ENCODE data around the gene FHAD1.
"Not testable (repeated sequence)": the region's sequence is repeated elsewhere in the genome, so short reads cannot be mapped to it uniquely, and the experiment has no call there.

The FHAD1 gene

DNA sequence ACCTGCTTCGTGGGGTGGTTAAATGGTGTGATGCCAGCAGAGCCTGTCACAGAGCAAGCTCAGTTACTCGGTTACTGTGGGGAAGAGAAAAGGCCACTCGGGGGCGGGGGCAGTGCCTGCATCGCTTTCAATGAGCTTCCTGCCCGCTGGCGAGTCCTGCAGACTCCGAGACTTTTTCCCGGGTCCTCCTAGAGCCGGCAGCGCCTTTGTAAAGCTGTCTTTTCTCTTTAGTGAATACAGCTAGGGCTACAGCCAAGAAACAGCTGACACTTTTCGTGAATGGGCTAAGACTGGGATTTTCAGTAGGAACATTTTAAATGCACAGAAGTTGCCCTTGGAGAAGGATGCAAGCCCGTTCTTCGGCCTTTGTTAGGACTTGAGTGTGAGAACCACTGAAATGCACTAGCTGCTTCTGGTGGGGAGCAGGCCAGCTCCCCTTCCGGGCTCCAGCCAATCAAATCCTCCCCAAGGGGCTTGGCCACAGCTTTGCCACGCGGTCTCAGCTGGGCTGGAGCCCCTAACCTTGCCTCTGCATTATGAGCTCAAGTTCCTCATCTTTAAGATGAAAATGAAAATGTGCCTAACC is 139.2 kb downstream of the FHAD1 start:
- Histone ChIP-seq H3K79me2 (ENCODE audit: control insufficient read depth, low read length) (no peaks in the 10 kb centered on the region), H3F3A (ENCODE audit: control insufficient read depth, insufficient read depth) (no peaks in the 10 kb centered on the region), H3K27ac (ENCODE audit: low read depth, low read length) (no peak overlapping the region), H3K4me3 (ENCODE audit: low read length) (no peak overlapping the region), H3K4me1 (ENCODE audit: control insufficient read depth, low read length) (no peaks in the 10 kb centered on the region), H4K20me1 (ENCODE audit: control insufficient read depth, insufficient read depth, low read depth, low read length) (no peaks in the 10 kb centered on the region), H3K36me3 (ENCODE audit: control insufficient read depth, low read length) (no peaks in the 10 kb centered on the region), H3K27me3 (ENCODE audit: control insufficient read depth, low read length) (peaks cover 25% of the 10 kb centered on the region), H3K9me3 (ENCODE audit: control insufficient read depth, insufficient read depth, low read length) (no peaks in the 10 kb centered on the region), H3K4me2 (ENCODE audit: low read length) (no peak overlapping the region), H3K9me2 (replicated peaks; ENCODE audit: control insufficient read depth, low read length) (no peaks in the 10 kb centered on the region)
- TF ChIP-seq, protein P1, sequence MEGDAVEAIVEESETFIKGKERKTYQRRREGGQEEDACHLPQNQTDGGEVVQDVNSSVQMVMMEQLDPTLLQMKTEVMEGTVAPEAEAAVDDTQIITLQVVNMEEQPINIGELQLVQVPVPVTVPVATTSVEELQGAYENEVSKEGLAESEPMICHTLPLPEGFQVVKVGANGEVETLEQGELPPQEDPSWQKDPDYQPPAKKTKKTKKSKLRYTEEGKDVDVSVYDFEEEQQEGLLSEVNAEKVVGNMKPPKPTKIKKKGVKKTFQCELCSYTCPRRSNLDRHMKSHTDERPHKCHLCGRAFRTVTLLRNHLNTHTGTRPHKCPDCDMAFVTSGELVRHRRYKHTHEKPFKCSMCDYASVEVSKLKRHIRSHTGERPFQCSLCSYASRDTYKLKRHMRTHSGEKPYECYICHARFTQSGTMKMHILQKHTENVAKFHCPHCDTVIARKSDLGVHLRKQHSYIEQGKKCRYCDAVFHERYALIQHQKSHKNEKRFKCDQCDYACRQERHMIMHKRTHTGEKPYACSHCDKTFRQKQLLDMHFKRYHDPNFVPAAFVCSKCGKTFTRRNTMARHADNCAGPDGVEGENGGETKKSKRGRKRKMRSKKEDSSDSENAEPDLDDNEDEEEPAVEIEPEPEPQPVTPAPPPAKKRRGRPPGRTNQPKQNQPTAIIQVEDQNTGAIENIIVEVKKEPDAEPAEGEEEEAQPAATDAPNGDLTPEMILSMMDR (IDR thresholded peaks at IDR 0.05; ENCODE audit: low read depth, low read length, poor library complexity, severe bottlenecking): no peak
- TF ChIP-seq EZH2phosphoT487 (IDR thresholded peaks at IDR 0.05; ENCODE audit: borderline replicate concordance, low read length): no peak

DNA sequence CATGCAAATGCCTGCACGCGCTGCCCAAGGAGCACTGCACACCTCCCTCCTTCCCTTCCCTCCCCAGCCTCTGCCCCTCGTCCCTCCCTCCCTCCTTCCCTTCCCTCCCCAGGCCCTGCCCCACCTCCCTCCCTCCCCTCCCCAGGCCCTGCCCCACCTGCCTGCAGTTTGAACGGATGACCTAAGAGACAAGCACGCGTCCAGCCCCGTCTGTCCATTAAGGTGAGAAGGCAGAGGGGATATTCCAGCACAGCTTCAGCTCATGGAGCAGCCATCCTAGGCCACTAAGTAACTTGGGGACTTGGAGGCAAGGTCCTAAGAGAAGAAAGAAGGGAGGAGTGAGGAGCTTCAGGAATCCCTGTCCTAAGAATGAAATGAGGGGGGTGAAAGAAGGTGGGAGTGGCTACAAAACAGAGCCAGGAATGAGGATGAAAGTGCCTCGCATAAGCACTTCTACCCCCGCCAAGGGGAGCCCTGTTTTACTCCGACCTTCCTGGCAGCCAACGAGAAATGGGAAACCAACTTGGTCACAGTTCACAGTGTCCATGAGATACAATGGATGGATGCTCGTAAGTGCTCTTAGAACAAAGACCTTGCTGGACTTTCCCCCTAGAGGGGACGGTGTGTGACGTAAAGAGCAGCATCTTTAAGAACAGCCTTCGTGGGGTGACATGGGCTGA is 141.3 kb downstream of the FHAD1 start:
- no peak overlapping the region for H3K4me3 ChIP-seq (ENCODE audit: low read length)
- no peak overlapping the region for H3K4me2 ChIP-seq (ENCODE audit: low read length)
- H3K4me1 ChIP-seq (ENCODE audit: control insufficient read depth, low read length): no peaks in the 10 kb centered on the region
- no peaks in the 10 kb centered on the region for H3K36me3 ChIP-seq (ENCODE audit: control insufficient read depth, low read length)
- no peaks in the 10 kb centered on the region for H4K20me1 ChIP-seq (ENCODE audit: control insufficient read depth, insufficient read depth, low read depth, low read length)
- no peaks in the 10 kb centered on the region for H3K9me3 ChIP-seq (ENCODE audit: control insufficient read depth, insufficient read depth, low read length)
- H3K27me3 ChIP-seq (ENCODE audit: control insufficient read depth, low read length): peaks cover 25% of the 10 kb centered on the region
- no peak overlapping the region for H3K27ac ChIP-seq (ENCODE audit: low read depth, low read length)
- no peaks in the 10 kb centered on the region for H3K9me2 ChIP-seq (replicated peaks; ENCODE audit: control insufficient read depth, low read length)
- H3K79me2 ChIP-seq (ENCODE audit: control insufficient read depth, low read length): no peaks in the 10 kb centered on the region
- H3F3A ChIP-seq (ENCODE audit: control insufficient read depth, insufficient read depth): no peaks in the 10 kb centered on the region
- TF ChIP-seq, protein P1 (IDR thresholded peaks at IDR 0.05; ENCODE audit: low read depth, low read length, poor library complexity, severe bottlenecking): no peak
- TF ChIP-seq EZH2phosphoT487 (IDR thresholded peaks at IDR 0.05; ENCODE audit: borderline replicate concordance, low read length): no peak

DNA sequence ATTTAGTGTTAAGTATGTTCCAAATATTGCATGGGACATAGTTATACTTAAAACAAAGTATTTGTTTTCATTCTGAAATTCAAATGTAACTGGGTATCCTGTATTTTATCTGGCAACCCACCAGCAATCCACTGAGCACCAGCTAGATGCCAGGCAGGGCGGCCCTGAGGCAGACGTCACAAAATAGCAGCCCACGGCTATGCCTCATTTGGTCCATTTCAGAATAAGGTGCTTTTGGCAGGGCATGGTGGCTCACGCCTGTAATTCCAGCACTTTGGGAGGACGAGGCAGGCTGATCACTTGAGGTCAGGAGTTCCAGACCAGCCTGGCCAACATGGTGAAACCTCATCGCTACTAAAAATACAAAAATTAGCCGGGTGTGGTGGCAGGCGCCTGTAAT is 142.8 kb downstream of the FHAD1 start:
- not testable (repeated sequence) for H3K4me1 ChIP-seq (ENCODE audit: control insufficient read depth, low read length); H3K36me3 ChIP-seq (ENCODE audit: control insufficient read depth, low read length); H3F3A ChIP-seq (ENCODE audit: control insufficient read depth, insufficient read depth); H3K4me3 ChIP-seq (ENCODE audit: low read length); H3K79me2 ChIP-seq (ENCODE audit: control insufficient read depth, low read length); H4K20me1 ChIP-seq (ENCODE audit: control insufficient read depth, insufficient read depth, low read depth, low read length); H3K9me3 ChIP-seq (ENCODE audit: control insufficient read depth, insufficient read depth, low read length); H3K4me2 ChIP-seq (ENCODE audit: low read length); H3K27ac ChIP-seq (ENCODE audit: low read depth, low read length); H3K9me2 ChIP-seq (replicated peaks; ENCODE audit: control insufficient read depth, low read length)
- peaks cover 20% of the 10 kb centered on the region for H3K27me3 ChIP-seq (ENCODE audit: control insufficient read depth, low read length)

DNA sequence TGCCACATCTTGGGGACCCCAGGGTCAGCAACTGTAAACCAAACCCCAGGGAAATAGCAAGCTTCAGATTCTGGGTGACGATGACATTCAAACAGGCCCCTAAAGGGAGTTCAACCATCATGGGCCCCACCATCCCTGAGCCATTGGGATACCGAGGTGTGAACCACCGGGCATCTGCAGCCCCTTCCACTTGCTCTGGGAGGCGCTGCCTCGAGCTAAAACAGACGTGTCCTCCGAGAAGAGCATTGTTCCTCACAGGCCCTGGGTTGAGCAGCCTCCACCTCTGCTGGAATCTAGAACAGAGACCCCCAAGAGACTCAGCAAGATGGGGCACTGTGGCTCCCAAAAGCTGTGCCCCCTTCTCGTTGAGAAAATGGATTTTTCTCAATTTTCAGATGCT is 143.6 kb downstream of the FHAD1 start:
- TF ChIP-seq, protein P1 (IDR thresholded peaks at IDR 0.05; ENCODE audit: low read depth, low read length, poor library complexity, severe bottlenecking): no peak
- TF ChIP-seq EZH2phosphoT487 (IDR thresholded peaks at IDR 0.05; ENCODE audit: borderline replicate concordance, low read length): no peak
- Histone ChIP-seq H3K4me3 (ENCODE audit: low read length) (no peak overlapping the region), H3K4me1 (ENCODE audit: control insufficient read depth, low read length) (no peaks in the 10 kb centered on the region), H3K36me3 (ENCODE audit: control insufficient read depth, low read length) (no peaks in the 10 kb centered on the region), H3F3A (ENCODE audit: control insufficient read depth, insufficient read depth) (no peaks in the 10 kb centered on the region), H3K27ac (ENCODE audit: low read depth, low read length) (no peak overlapping the region), H3K4me2 (ENCODE audit: low read length) (no peak overlapping the region), H3K79me2 (ENCODE audit: control insufficient read depth, low read length) (no peaks in the 10 kb centered on the region), H3K27me3 (ENCODE audit: control insufficient read depth, low read length) (peaks cover 11% of the 10 kb centered on the region), H3K9me2 (replicated peaks; ENCODE audit: control insufficient read depth, low read length) (no peaks in the 10 kb centered on the region), H4K20me1 (ENCODE audit: control insufficient read depth, insufficient read depth, low read depth, low read length) (no peaks in the 10 kb centered on the region), H3K9me3 (ENCODE audit: control insufficient read depth, insufficient read depth, low read length) (no peaks in the 10 kb centered on the region)
